ENCODE measurements around the gene ZAP70. TPM values are rescaled to one million over a fixed set of nuclear protein-coding genes. Genes with fewer than 3 reads are reported as not detected.
A peak's percentile ranks its signal among the peaks of the same experiment; 100 is the strongest.

Gene ZAP70
- total RNA-seq, 4 donors from 2014 or later = 3.5 to 13.5 (median 5.3) TPM

DNA sequence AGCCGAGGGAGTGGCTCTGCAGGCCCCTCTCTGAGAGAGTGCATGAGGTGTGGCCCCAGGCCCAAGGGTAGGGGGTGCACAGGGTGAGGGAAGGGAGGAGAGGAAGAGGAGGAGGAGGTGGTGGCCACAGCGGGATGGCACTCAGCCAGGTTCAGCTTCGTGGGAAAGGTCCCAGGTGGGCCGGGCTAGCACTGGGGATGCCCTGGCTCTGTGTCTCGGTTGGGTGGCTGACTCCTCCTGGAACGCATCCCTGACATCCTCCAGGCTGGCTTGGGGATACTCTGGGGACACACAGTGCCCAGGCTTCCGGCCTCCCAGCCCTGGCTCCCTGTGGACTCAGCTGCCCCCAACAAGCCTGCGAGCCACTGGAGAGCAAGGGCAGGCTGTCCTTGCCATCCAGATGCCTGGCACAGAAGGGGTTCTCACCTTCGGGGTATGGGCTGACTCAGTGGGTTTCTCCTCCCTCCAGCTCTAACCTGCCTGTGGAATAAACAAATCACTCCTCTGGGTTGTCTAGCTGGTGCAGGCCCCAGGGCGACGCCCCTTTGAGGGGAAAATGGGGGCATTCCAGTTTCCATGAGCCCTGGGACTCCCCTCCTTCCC is 582 bp upstream of the ZAP70 start:
- 69 to 77% methylated on average over 11 of the region's 11 CpGs for WGBS, 2 donors
- H3K4me3 ChIP-seq = no peak overlapping the region
- H3K4me1 ChIP-seq = no peaks in the 10 kb centered on the region
- H3K27me3 ChIP-seq = no peaks in the 10 kb centered on the region
- TF ChIP-seq, protein P1, sequence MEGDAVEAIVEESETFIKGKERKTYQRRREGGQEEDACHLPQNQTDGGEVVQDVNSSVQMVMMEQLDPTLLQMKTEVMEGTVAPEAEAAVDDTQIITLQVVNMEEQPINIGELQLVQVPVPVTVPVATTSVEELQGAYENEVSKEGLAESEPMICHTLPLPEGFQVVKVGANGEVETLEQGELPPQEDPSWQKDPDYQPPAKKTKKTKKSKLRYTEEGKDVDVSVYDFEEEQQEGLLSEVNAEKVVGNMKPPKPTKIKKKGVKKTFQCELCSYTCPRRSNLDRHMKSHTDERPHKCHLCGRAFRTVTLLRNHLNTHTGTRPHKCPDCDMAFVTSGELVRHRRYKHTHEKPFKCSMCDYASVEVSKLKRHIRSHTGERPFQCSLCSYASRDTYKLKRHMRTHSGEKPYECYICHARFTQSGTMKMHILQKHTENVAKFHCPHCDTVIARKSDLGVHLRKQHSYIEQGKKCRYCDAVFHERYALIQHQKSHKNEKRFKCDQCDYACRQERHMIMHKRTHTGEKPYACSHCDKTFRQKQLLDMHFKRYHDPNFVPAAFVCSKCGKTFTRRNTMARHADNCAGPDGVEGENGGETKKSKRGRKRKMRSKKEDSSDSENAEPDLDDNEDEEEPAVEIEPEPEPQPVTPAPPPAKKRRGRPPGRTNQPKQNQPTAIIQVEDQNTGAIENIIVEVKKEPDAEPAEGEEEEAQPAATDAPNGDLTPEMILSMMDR (IDR thresholded peaks at IDR 0.05) = no peak
- TF ChIP-seq EP300 (IDR thresholded peaks at IDR 0.05) = no peak
- TF ChIP-seq POLR2A (IDR thresholded peaks at IDR 0.05) = no peak
- no peaks in the 10 kb centered on the region for H3K36me3 ChIP-seq
- H3K9me3 ChIP-seq = no peaks in the 10 kb centered on the region
- no peak overlapping the region for H3K27ac ChIP-seq
- no peak for DNase-seq (ENCODE audit: low spot score in 2 of 2)

DNA sequence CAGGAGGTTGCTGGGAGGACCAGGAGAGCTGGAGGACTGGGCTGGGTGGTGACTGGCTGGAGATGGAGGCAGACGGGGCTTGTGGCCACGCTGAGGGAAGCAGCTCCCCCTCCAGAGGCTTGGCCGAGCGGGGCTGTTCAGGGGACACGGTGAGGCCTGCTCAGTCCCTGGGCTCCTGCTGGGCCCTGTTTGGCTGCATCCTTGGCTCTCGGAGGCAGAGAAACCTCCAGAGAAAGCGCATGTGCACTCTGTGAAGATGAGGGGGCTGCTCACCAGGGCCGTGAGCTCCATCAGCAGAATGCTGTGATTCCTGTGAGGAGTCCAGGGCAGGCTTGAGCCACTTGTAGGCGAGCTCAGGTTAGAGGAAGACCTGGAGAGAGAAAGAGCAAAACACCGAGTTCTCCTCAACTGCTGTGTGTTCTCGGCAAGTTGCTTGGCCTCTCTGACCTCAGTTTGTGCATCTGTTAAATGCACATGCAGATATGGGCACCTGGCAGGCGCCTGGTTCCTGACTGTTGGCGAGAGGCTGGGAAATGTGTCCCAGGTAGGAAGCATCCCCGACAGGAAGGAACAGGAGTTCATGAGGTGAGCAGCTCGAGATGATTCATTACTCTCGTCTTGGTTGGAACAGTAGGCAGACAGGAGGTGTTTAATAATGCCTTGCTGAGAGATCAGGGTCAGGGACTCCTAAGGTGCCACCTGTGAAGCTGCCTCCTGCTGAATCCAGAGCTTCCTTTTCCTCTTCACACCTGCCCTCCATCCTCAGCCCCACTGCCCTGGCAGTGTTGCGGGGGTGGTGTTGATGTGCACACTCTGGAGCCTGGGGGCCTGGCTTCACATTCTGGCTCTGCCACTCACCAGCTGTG is 941 bp downstream of the ZAP70 start:
- DNase-seq (ENCODE audit: low spot score in 2 of 2) = no peak
- no peak for TF ChIP-seq EP300 (IDR thresholded peaks at IDR 0.05)
- TF ChIP-seq POLR2A (IDR thresholded peaks at IDR 0.05) = no peak
- TF ChIP-seq, protein P1 (IDR thresholded peaks at IDR 0.05) = no peak
- no peaks in the 10 kb centered on the region for H3K36me3 ChIP-seq
- no peaks in the 10 kb centered on the region for H3K4me1 ChIP-seq
- 76 to 80% methylated on average over 17 of the region's 17 CpGs for WGBS, 2 donors
- H3K9me3 ChIP-seq = no peaks in the 10 kb centered on the region
- H3K4me3 ChIP-seq = peak overlapping the region in 1 of 4 donors; percentile 15
- no peaks in the 10 kb centered on the region for H3K27me3 ChIP-seq
- H3K27ac ChIP-seq = peak overlapping the region in 1 of 4 donors; percentile 53

DNA sequence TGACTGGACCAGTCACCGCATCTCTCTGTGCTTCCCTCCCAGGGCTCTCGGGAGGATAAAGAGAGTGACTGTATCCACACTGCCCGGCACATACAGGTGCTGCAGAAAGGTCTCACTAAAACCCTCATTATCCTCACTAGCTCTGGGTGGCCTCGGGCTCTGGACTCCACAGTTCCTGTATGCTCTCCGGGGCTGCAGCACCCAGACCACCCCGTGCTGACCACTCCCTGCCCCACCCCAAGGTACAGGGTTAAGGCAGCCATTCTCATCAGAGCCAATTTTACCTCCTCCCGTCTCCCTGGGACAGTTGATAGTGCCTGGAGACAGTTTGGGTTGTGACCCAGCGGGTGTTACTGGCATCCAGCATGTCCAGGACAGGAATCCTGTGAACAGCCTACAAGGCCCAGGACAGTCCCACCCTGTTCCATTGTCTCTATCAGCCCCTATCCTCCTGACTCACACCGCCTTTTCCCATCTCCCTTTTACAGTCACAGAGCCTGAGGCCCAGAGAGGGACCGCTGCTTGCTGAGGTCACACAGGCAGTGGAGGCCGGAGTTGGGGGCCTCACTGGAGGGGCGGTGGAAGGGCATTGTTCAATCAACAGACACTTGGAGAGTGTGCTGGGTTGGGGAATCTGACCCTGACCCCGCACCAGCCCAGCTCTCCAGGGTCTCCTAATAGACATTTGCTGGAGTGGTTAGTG is 1.7 kb downstream of the ZAP70 start:
- no peak for TF ChIP-seq POLR2A (IDR thresholded peaks at IDR 0.05)
- TF ChIP-seq EP300 (IDR thresholded peaks at IDR 0.05) = no peak
- TF ChIP-seq, protein P1 (IDR thresholded peaks at IDR 0.05) = no peak
- Histone ChIP-seq H3K9me3 (no peaks in the 10 kb centered on the region), H3K4me1 (no peaks in the 10 kb centered on the region), H3K27me3 (no peaks in the 10 kb centered on the region), H3K36me3 (no peaks in the 10 kb centered on the region), H3K4me3 (no peak overlapping the region), H3K27ac (no peak overlapping the region)
- no peak for DNase-seq (ENCODE audit: low spot score in 2 of 2)
- WGBS, 2 donors = 72 to 74% methylated on average over 13 of the region's 13 CpGs

DNA sequence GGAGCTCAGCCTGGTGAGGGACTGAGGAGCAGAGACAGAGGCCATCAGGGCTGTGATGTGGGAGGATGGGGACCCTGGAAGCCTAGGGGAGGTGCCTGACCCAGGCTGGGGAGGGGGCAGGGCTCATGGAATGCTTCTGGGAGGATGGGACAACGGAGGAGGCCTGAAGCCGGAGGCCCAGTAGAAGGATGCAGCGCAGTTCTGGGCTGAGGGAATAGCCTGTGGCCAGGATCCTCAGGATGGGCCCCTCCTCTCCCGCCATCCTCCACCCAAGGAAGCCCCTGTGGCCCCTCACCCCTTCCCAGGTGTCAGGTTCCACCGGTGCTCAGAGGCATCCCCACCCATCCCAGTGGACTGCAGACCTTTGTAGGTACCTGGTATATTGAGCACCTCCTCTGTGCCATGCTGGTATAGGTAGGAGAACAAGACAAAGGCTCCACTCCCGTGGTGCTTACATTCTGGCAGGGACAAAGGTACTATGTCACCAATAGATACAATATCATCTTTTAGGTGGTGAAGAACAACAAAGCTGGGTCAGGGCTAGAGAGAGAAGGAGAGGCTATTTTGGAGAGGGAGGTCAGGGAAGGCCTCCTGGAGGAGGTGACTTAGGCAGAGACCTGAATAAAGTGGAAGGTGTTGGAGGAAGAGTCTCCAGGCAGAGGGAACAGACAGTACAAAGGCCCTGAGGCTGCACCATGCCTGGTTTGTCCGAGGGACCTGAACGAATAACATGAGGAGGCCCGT is 2.7 kb downstream of the ZAP70 start:
- H3K27me3 ChIP-seq = no peaks in the 10 kb centered on the region
- WGBS, 2 donors = 82 to 84% methylated on average over 9 of the region's 9 CpGs
- H3K4me1 ChIP-seq = no peaks in the 10 kb centered on the region
- TF ChIP-seq POLR2A (IDR thresholded peaks at IDR 0.05) (no peak), EP300 (IDR thresholded peaks at IDR 0.05) (no peak)
- TF ChIP-seq, protein P1 (IDR thresholded peaks at IDR 0.05) = no peak
- no peak for DNase-seq (ENCODE audit: low spot score in 2 of 2)
- no peaks in the 10 kb centered on the region for H3K36me3 ChIP-seq
- H3K4me3 ChIP-seq = no peak overlapping the region
- H3K9me3 ChIP-seq = no peaks in the 10 kb centered on the region
- H3K27ac ChIP-seq = no peak overlapping the region

All from tibial nerve (tissue), 4 donors.